HG03064 (cell line): ENCODE data around the gene DUSP7.
"Not testable (repeated sequence)": the region's sequence is repeated elsewhere in the genome, so short reads cannot be mapped to it uniquely, and the experiment has no call there.

Experiments
- ATAC-seq: cut with Tn5 transposase; IDR thresholded peaks from one replicate; pipeline ENCODE4 v1.9.1; 2021; ENCODE audit warnings: low read depth; ENCODE audit not compliant: unreplicated experiment

DUSP7 gene

GRCh38 chr3:52051444-52051843 is 4.9 kb downstream of the DUSP7 start:
- ATAC-seq = no peak

GRCh38 chr3:52050571-52050970 is 5.8 kb downstream of the DUSP7 start:
- ATAC-seq = no peak

GRCh38 chr3:52049503-52049902 is 6.9 kb downstream of the DUSP7 start:
- ATAC-seq = no peak

GRCh38 chr3:52047295-52047960 is 8.9 kb downstream of the DUSP7 start:
- no peak for ATAC-seq

GRCh38 chr3:52046902-52047239 is 9.5 kb downstream of the DUSP7 start:
- no peak for ATAC-seq

GRCh38 chr3:52046186-52046901 is 10.0 kb downstream of the DUSP7 start:
- no peak for ATAC-seq

GRCh38 chr3:52044869-52045619 is 11.3 kb downstream of the DUSP7 start:
- no peak for ATAC-seq

- ATAC-seq = no peak
Measured at GRCh38 chr3:52043750-52044149, 12.6 kb downstream of the DUSP7 start.

- ATAC-seq = not testable (repeated sequence)
Measured at GRCh38 chr3:52043039-52043438, 13.3 kb downstream of the DUSP7 start.

GRCh38 chr3:52041118-52041731 is 15.1 kb downstream of the DUSP7 start:
- no peak for ATAC-seq

- ATAC-seq = no peak
Measured at GRCh38 chr3:52040600-52040999, 15.8 kb downstream of the DUSP7 start.

GRCh38 chr3:52039846-52040245 is 16.5 kb downstream of the DUSP7 start:
- ATAC-seq = no peak

- no peak for ATAC-seq
Measured at GRCh38 chr3:52039426-52039825, 16.9 kb downstream of the DUSP7 start.

- ATAC-seq = no peak
Measured at GRCh38 chr3:52038227-52038626, 18.1 kb downstream of the DUSP7 start.

- no peak for ATAC-seq
Measured at GRCh38 chr3:52037291-52037690, 19.1 kb downstream of the DUSP7 start.

- ATAC-seq = no peak
Measured at GRCh38 chr3:52036829-52037228, 19.5 kb downstream of the DUSP7 start.

GRCh38 chr3:52036222-52036694 is 20.1 kb downstream of the DUSP7 start:
- peak; percentile 54 for ATAC-seq

- ATAC-seq = no peak
Measured at GRCh38 chr3:52034651-52035050, 21.7 kb downstream of the DUSP7 start.

- ATAC-seq = no peak
Measured at GRCh38 chr3:52034212-52034611, 22.2 kb downstream of the DUSP7 start.

- ATAC-seq = not testable (repeated sequence)
Measured at GRCh38 chr3:52033748-52034147, 22.6 kb downstream of the DUSP7 start.
